GM13976 (cell line): ENCODE results near the gene PRKG1.

ENCODE experiments used
- DNase-seq: peaks from one replicate; pipeline ENCODE4 v3.0.0; 2012; ENCODE audit warnings: low spot score
- CTCF ChIP-seq: IDR thresholded peaks from 2 replicates; pipeline ENCODE4 v1.5.1; 2012; ENCODE audit warnings: borderline replicate concordance, mild to moderate bottlenecking; ENCODE audit not compliant: insufficient read depth; ENCODE audit errors: extremely low read depth, missing control alignments, control extremely low read depth
- in situ Hi-C: fragments of 300-500 bp; cut with MboI; formaldehyde crosslinking; loops from one replicate; pipeline ENCODE4 v1.12.0; 2022; ENCODE audit warnings: low sequenced_read_pairs, mixed read lengths, inconsistent platforms; ENCODE audit not compliant: unreplicated experiment

Gene PRKG1

GRCh38 chr10:52212802-52213201, 1138.5 kb downstream of the PRKG1 start:
- in situ Hi-C loops: no loop called here
- DNase-seq: no peak
- no peak for TF ChIP-seq CTCF

- in situ Hi-C loops: no loop called here
- no peak for TF ChIP-seq CTCF
- DNase-seq: no peak
Observed at GRCh38 chr10:52213321-52213752, 1139.0 kb downstream of the PRKG1 start.

GRCh38 chr10:52215745-52216361, 1141.6 kb downstream of the PRKG1 start:
- peak; percentile 59 for TF ChIP-seq CTCF
- peak; percentile 26 for DNase-seq
- in situ Hi-C loops: no loop called here

GRCh38 chr10:52216852-52217251, 1142.6 kb downstream of the PRKG1 start:
- in situ Hi-C loops: no loop called here
- no peak for TF ChIP-seq CTCF
- DNase-seq: no peak

- no peak for DNase-seq
- in situ Hi-C loops: no loop called here
- no peak for TF ChIP-seq CTCF
Observed at GRCh38 chr10:52217531-52217930, 1143.2 kb downstream of the PRKG1 start.

- TF ChIP-seq CTCF: no peak
- in situ Hi-C loops: no loop called here
- DNase-seq: no peak
Observed at GRCh38 chr10:52220947-52221346, 1146.7 kb downstream of the PRKG1 start.
